ENCODE results near the gene SLC39A8.

DNA sequence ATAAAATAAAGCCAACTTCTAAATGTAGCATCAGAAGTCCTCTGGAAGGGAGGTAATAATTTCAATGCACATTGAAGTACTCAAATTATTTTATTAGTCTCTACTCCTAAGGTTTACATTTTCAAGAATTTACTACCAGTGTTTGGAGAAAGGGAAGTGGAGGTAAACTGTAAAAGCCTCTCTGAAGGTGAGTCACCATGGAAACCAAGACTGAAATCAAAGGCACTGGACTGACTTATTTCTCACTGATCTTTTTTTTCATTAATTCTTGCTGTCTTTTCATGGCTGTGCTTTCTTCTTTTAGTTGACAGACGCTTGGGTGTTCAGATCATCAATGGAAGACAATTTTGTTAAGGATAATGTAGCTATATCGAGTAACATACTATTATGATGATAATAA lies 9.7 kb downstream of the SLC39A8 start:
- TF ChIP-seq EZH2 (IDR thresholded peaks at IDR 0.05; ENCODE audit: insufficient read depth, poor library complexity, severe bottlenecking) (no peak), EZH2phosphoT487 (IDR thresholded peaks at IDR 0.05; ENCODE audit: insufficient read depth, low read depth) (no peak)
